OCI-LY7 (cell line): ENCODE data around the gene SSTR5. TPM values are rescaled to one million over a fixed set of nuclear protein-coding genes. Genes with fewer than 3 reads are reported as not detected.

Source experiments
- BruUV-seq: library from RNA; stranded (reverse); fragments of 400-500 nt; replicated peaks from 2 replicates; lab custom pipeline; 2021; lab: Mats Ljungman, UMichigan
- CTCF ChIA-PET: fragments of 300-600 bp; sonication (Branson Sonifier 250); formaldehyde crosslinking; loops from one replicate; lab custom pipeline; 2022; ENCODE audit warnings: antibody characterized with exemption; ENCODE audit not compliant: unreplicated experiment; lab: Charles Lee
- POLR2A ChIA-PET: fragments of 300-600 bp; sonication (Branson Sonifier 250); formaldehyde crosslinking; loops from one replicate; lab custom pipeline; 2022; ENCODE audit warnings: antibody characterized with exemption; lab: Charles Lee
- DNase-seq: peaks from one replicate; pipeline ENCODE4 v3.0.0-alpha.2; 2015; ENCODE audit warnings: low spot score
- H2AFZ ChIP-seq: fragments of 200-600 bp; sonication (generic), shearing (Covaris generic); 2 replicates; pipeline ENCODE4 v1.6.1; 2014; ENCODE audit warnings: mild to moderate bottlenecking, antibody characterized with exemption, low read length, moderate library complexity
- H3K27ac ChIP-seq: fragments of 200-600 bp; sonication (generic); 2 replicates; pipeline ENCODE4 v1.5.1; 2014; ENCODE audit warnings: mixed run types, low read depth, mild to moderate bottlenecking, moderate library complexity, low read length, inconsistent platforms; ENCODE audit not compliant: poor library complexity, severe bottlenecking
- H3K36me3 ChIP-seq: fragments of 200-600 bp; sonication (generic); 2 replicates; pipeline ENCODE4 v1.6.1; 2014; ENCODE audit warnings: mild to moderate bottlenecking, antibody characterized with exemption, low read length, moderate library complexity, mixed read lengths; ENCODE audit not compliant: insufficient read depth
- H3K4me1 ChIP-seq: fragments of 200-600 bp; sonication (generic); 2 replicates; pipeline ENCODE4 v1.5.1; 2014; ENCODE audit warnings: mild to moderate bottlenecking, low read length; ENCODE audit not compliant: insufficient read depth, poor library complexity, severe bottlenecking
- H3K4me2 ChIP-seq: fragments of 200-600 bp; sonication (generic); 2 replicates; pipeline ENCODE4 v1.6.1; 2014; ENCODE audit warnings: mild to moderate bottlenecking, low read length
- H3K4me3 ChIP-seq: fragments of 200-600 bp; sonication (generic); 2 replicates; pipeline ENCODE4 v1.5.1; 2014; ENCODE audit warnings: mild to moderate bottlenecking, low read depth, low read length; ENCODE audit not compliant: poor library complexity, severe bottlenecking
- H3K79me2 ChIP-seq: fragments of 200-600 bp; sonication (generic); 2 replicates; pipeline ENCODE4 v1.6.1; 2016; ENCODE audit warnings: low read depth, mild to moderate bottlenecking, low read length, moderate library complexity, mixed read lengths; ENCODE audit not compliant: insufficient read depth
- H3K9me2 ChIP-seq: fragments of 200-600 bp; sonication (generic); 2 replicates; pipeline ENCODE4 v1.6.1; 2016; ENCODE audit warnings: mild to moderate bottlenecking, low read length, mixed read lengths; ENCODE audit not compliant: insufficient read depth
- H3K9me3 ChIP-seq: fragments of 200-600 bp; sonication (generic); 2 replicates; pipeline ENCODE4 v1.6.1; 2014; ENCODE audit warnings: mild to moderate bottlenecking, mixed run types, low read length, mixed read lengths
- H4K20me1 ChIP-seq: fragments of 200-600 bp; sonication (generic); 2 replicates; pipeline ENCODE4 v1.6.1; 2014; ENCODE audit warnings: mild to moderate bottlenecking, antibody characterized with exemption, low read length, moderate library complexity, mixed read lengths; ENCODE audit not compliant: insufficient read depth
- EZH2phosphoT487 ChIP-seq: fragments of 200-600 bp; sonication (generic); IDR thresholded peaks from 2 replicates; pipeline ENCODE4 v1.6.1; 2018; ENCODE audit warnings: low read depth, borderline replicate concordance, mild to moderate bottlenecking, mixed run types, antibody characterized with exemption, low read length, moderate library complexity, mixed read lengths
- intact Hi-C: fragments of 100-400 bp; cut with micrococcal nuclease; formaldehyde crosslinking; loops from one replicate; pipeline ENCODE4 v1.10.0; 2022; ENCODE audit not compliant: unreplicated experiment
- total RNA-seq, 2 experiments: library from RNA; depleted of rRNA in 1 of 2; stranded (reverse); fragments of >200 nt in 1 of 2; shearing (Covaris generic) in 1 of 2; gene quantifications; 2 replicates each; pipeline ENCODE4 v1.2.3, GENCODE V29; 2014 to 2022
- TF ChIP-seq, protein P1 (sequence below): fragments of 200-600 bp; sonication (generic); conservative IDR thresholded peaks from 2 replicates; pipeline ENCODE4 v1.5.1; 2014; ENCODE audit warnings: mild to moderate bottlenecking, antibody characterized with exemption, low read length, moderate library complexity, mixed read lengths

The SSTR5 gene
- total RNA-seq, 2 experiments from 2014 or later = not detected

DNA sequence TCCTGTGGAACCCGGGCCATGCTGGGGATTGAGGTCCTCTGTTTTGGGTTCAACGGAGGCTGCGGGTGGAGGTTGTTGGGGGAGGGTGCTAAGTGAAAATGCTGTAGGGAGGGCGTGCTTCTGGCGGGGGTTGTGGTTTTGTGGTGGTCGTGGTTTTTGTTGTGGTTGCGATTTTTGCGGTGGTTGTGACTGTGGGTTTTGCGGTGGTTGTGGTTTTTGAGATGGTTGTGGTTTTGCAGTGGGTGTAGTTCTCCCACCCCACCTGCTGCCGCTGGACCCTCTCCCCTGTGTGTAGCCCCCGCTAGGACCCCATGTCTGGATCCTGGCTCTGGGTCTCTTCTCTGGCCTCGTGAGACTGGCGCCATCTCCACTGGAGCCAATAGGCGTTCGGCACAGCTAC, 4.9 kb upstream of the SSTR5 start:
- Histone ChIP-seq H3K36me3 (no peaks in the 10 kb centered on the region), H3K4me3 (no peak overlapping the region), H3K9me3 (no peaks in the 10 kb centered on the region), H3K4me1 (no peaks in the 10 kb centered on the region), H3K9me2 (no peaks in the 10 kb centered on the region), H2AFZ (no peak overlapping the region), H3K27ac (no peak overlapping the region), H3K4me2 (no peak overlapping the region), H4K20me1 (no peaks in the 10 kb centered on the region), H3K79me2 (no peaks in the 10 kb centered on the region)
- no peak for DNase-seq
- intact Hi-C loops = no loop called here
- no TSS peak for BruUV-seq
- CTCF ChIA-PET = no interaction called here
- no peak for TF ChIP-seq EZH2phosphoT487
- TF ChIP-seq, protein P1, sequence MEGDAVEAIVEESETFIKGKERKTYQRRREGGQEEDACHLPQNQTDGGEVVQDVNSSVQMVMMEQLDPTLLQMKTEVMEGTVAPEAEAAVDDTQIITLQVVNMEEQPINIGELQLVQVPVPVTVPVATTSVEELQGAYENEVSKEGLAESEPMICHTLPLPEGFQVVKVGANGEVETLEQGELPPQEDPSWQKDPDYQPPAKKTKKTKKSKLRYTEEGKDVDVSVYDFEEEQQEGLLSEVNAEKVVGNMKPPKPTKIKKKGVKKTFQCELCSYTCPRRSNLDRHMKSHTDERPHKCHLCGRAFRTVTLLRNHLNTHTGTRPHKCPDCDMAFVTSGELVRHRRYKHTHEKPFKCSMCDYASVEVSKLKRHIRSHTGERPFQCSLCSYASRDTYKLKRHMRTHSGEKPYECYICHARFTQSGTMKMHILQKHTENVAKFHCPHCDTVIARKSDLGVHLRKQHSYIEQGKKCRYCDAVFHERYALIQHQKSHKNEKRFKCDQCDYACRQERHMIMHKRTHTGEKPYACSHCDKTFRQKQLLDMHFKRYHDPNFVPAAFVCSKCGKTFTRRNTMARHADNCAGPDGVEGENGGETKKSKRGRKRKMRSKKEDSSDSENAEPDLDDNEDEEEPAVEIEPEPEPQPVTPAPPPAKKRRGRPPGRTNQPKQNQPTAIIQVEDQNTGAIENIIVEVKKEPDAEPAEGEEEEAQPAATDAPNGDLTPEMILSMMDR = no peak
- POLR2A ChIA-PET = no interaction called here

DNA sequence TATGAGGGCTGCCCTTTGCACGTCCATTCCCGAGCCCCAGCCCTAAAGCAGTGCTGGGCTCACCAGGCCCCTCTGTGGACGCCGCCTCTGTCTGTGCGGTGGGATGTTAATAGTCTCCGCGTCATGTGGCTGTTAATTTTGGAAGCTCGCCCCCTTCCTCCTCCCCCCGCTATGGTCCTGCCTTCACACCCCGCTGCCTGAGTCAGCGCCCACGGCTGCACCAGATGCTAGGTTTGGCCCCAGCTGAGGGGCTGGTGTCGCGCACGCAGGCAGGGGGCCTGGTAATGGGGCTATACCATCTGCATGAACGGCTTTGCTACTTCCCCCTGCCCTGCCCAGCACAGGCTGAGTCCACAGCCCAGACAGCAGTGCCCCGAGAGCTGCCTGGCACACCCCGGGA, 4.1 kb upstream of the SSTR5 start:
- CTCF ChIA-PET = no interaction called here
- BruUV-seq = no TSS peak
- Histone ChIP-seq H3K79me2 (no peaks in the 10 kb centered on the region), H3K9me3 (no peaks in the 10 kb centered on the region), H3K27ac (no peak overlapping the region), H3K36me3 (no peaks in the 10 kb centered on the region), H3K4me3 (no peak overlapping the region), H2AFZ (no peak overlapping the region), H3K4me2 (no peak overlapping the region), H4K20me1 (no peaks in the 10 kb centered on the region), H3K9me2 (no peaks in the 10 kb centered on the region), H3K4me1 (no peaks in the 10 kb centered on the region)
- no peak for DNase-seq
- intact Hi-C loops = no loop called here
- TF ChIP-seq, protein P1 = no peak
- POLR2A ChIA-PET = no interaction called here

DNA sequence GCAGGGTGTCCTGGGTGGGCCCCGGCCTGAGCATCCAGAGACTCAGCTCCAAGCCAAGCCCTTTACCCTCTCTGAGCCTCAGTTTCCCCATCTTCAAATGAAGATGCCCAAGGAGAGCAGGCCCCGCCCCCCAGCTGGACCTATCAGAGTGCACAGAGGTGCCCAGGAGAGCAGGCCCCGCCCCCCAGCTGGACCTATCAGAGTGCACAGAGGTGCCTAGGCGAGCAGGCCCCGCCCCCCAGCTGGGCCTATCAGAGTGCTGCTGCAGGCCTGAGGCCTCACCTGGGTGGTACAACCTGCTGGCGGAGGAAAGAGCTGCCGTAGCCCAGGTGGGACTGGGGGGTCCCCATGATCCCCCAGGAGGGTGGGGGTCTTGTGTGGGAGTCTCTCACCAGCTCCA, 3.4 kb upstream of the SSTR5 start:
- no peaks in the 10 kb centered on the region for H3K79me2 ChIP-seq
- H2AFZ ChIP-seq = no peak overlapping the region
- DNase-seq = no peak
- H3K4me2 ChIP-seq = no peak overlapping the region
- ChIA-PET CTCF (no interaction called here), POLR2A (no interaction called here)
- no peaks in the 10 kb centered on the region for H3K9me2 ChIP-seq
- intact Hi-C loops = no loop called here
- no peaks in the 10 kb centered on the region for H4K20me1 ChIP-seq
- no peak overlapping the region for H3K27ac ChIP-seq
- no peak overlapping the region for H3K4me3 ChIP-seq
- TF ChIP-seq EZH2phosphoT487 = no peak
- TF ChIP-seq, protein P1 = no peak
- no peaks in the 10 kb centered on the region for H3K36me3 ChIP-seq
- BruUV-seq = no TSS peak
- H3K4me1 ChIP-seq = no peaks in the 10 kb centered on the region
- no peaks in the 10 kb centered on the region for H3K9me3 ChIP-seq
